GM19193 (cell line): ENCODE data around the gene AMBRA1.

Experiments
- POLR2A ChIP-seq: IDR thresholded peaks from 4 replicates; pipeline ENCODE4 v1.6.1; 2011; ENCODE audit not compliant: insufficient read depth, insufficient read length; ENCODE audit errors: extremely low read depth

AMBRA1 gene

DNA sequence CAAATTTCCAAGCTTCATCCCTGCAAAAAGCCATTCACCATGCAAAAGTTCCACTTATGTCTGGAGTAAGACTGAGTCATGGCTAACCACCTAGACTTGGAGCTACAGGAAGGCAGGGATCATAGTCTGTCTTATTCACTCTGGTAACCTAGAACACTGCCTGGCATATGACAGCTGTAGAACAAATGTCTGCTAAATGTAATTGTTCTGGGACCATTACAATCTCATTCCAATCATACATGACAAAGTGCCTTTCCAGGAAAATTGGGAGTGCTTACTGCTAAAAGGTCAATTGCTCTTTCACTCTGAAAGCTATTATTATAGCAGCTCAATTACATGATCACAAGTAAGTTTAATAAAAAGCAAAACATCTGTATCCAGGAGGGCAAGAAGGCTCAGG, 103.2 kb downstream of the AMBRA1 start:
- TF ChIP-seq POLR2A, result no peak

GRCh38 chr11:46489656-46490560, 103.9 kb downstream of the AMBRA1 start:
- no peak for TF ChIP-seq POLR2A

GRCh38 chr11:46485856-46486443, 107.9 kb downstream of the AMBRA1 start:
- no peak for TF ChIP-seq POLR2A

DNA sequence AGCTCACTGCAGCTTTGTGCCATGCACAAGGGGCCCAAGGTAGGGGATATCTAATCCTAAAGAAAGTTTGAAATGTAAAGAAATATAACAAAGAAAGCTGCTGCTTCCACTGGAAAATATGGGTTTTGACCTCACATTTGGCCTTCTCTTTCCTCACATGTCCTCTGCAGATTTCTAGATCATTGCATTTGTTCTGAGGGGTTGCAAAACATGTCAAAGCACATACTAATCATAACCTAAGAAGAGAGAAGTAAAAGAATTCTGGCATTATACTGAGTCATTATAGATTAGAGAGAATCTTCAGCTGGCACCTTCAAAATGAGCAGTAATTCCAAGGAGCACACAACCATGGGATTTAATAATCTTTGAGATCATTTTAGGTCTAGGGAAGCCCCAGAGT, 109.7 kb downstream of the AMBRA1 start:
- TF ChIP-seq POLR2A, result no peak

DNA sequence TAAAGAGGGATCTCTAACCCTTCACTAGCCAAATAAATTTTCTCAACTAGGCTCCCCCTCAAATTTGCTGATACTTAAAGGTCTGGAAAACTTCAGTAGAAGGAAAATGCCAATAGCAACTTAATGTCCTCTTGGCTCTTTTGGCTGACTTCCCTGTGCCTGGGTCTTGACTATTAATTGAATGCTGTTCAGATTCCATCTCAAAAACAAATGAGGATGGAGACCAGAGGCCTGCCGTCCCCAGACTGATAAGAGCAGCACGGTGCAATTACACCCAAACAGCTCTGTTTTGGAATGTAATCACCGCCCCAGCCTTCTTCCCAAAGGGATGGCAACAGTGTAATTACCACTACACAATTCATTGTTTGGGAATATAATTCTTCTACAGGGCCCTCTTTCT, 112.9 kb downstream of the AMBRA1 start:
- TF ChIP-seq POLR2A, result no peak

- TF ChIP-seq POLR2A, result no peak
Measured at GRCh38 chr11:46480166-46480726, 113.6 kb downstream of the AMBRA1 start.

- TF ChIP-seq POLR2A, result no peak
Measured at GRCh38 chr11:46479601-46480000, 114.2 kb downstream of the AMBRA1 start.

GRCh38 chr11:46478196-46478595, 115.6 kb downstream of the AMBRA1 start:
- TF ChIP-seq POLR2A, result no peak

DNA sequence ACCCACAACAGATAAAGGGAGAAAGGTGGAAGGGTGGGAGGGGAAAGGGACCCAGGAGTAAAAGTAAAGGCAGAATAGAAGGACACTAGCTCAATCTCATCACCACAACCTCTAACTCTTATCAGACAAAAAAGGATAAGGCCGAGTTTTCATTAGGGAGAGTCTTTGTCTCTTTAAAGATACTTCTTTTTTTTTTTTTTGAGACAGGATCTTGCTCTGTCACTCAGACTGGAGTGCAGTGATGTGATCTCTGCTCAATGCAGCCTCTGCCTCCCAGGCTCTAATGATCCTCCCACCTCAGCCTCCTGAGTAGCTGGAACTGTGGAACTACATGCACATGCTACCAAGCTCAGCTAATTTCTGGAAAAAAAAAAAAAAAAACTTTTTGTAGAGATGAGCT, 116.7 kb downstream of the AMBRA1 start:
- TF ChIP-seq POLR2A, result no peak

GRCh38 chr11:46475926-46476545, 117.8 kb downstream of the AMBRA1 start:
- no peak for TF ChIP-seq POLR2A

DNA sequence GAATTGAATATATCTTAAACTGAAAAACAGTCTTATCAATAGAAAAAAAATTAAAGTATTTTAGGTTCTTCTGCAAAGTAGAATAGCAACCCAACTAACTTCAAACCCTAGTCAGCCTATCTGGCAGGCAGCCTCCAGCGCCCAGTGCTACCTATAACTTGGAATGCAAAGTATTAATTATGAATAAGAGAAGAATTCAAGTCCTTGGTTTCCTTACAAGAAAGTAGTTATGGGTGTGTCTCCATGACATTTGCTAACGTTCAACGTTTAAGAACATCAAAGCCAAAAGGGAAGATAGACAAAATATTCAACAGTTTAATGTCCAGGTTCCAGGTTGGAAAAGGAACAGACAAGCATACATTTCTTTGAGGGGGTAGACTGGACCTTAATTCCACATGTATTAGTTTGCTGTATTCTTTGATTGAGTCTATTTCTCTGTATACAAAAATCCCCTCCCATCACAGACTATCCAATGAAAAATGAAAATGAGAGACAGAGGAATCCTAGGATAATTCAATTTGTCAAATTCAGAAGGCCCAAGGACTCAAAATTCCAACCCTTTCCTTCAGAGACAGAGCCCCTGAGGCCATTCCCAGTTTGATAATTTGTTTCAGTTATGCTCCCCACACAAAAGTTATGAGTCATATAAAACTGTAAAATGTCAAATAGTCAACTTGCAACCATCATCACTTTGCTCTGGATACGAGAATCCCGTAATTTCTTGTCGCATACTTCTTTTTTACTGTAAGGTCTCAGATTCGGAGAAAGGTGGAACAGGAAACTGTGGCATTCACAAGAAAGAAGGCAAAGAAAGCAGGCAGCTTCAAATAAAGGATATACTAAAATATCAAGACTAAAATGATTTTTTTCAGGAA, 118.5 kb downstream of the AMBRA1 start:
- no peak for TF ChIP-seq POLR2A

DNA sequence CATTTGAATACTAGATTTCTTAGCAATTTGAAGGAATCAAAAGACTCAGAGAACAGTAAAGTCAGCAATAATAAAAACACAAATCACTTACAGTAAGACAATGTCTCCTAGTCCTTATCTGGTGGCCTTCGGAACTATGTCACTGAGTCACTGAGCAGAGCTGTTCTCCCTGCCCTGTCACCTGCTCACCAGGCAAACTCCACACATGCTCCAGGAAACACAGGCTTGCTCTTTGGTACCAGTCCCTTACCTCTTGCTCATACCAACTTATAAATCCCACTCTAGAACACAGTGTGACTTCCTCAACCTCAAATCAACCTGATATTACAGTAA, 121.2 kb downstream of the AMBRA1 start:
- no peak for TF ChIP-seq POLR2A

DNA sequence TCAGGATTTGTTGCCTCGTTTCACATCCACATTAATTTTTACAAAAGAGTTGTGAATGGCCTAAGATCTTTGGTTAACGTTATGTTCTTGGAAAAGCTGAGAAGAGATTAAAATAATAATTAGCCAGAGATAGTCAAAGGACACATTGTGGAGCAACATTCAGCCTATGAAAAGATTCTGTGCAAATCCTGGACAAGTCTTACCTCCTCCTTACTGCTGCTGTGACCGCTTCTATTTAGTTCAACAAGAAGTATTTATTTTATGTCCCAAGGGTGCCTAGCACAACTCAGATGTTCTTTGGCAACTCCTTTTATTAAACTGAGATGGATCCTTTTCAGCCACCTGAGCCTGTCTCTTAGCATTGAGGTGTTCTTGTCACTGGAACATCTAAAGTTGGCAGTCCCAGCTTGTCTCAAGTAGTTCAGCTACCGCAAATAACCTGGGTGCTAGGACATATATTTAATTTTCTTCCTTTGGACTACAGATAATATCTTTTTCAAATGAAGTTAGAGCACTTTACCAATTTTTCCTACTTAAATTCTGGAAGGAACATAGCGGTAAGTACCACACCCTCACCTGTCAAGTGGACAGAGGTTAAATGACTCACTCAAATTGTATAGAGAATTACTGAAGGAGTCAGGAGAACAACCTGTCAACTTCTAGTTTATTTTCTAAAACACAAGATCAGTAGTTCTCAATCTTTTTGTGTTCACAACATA, 121.7 kb downstream of the AMBRA1 start:
- no peak for TF ChIP-seq POLR2A

- no peak for TF ChIP-seq POLR2A
Measured at GRCh38 chr11:46469926-46470325, 123.9 kb downstream of the AMBRA1 start.

GRCh38 chr11:46465683-46466082, 128.1 kb downstream of the AMBRA1 start:
- TF ChIP-seq POLR2A, result no peak
